IMR-90 (cell line): ENCODE measurements around the gene NDRG2. TPM values are rescaled to one million over a fixed set of nuclear protein-coding genes. Genes with fewer than 3 reads are reported as not detected.

ENCODE experiments used
- ATAC-seq: fragments of 200-7000 bp; cut with Tn5 transposase; 2 replicates; pipeline ENCODE4 v1.9.1; 2020; ENCODE audit warnings: low read depth, mild to moderate bottlenecking, moderate library complexity
- BruUV-seq: library from RNA; stranded (reverse); fragments of 400-500 nt; replicated peaks from 2 replicates; lab custom pipeline; 2021; lab: Mats Ljungman, UMichigan
- CTCF ChIA-PET: fragments of 300-600 bp; formaldehyde crosslinking; extraction: SDS; loops from one replicate; lab custom pipeline; 2021; ENCODE audit warnings: antibody characterized with exemption; lab: Yijun Ruan, JAX
- POLR2A ChIA-PET: fragments of 300-600 bp; sonication (Branson Sonifier 250); formaldehyde crosslinking; loops from one replicate; lab custom pipeline; 2022; ENCODE audit warnings: antibody characterized with exemption; ENCODE audit not compliant: unreplicated experiment; lab: Charles Lee
- DNase-seq: peaks from one replicate; pipeline ENCODE4 v3.0.0; 2013
- H2AFZ ChIP-seq: replicated peaks from 2 replicates; pipeline ENCODE3; 2013; ENCODE audit warnings: low read length, mild to moderate bottlenecking; ENCODE audit not compliant: poor library complexity
- H2AK5ac ChIP-seq: 2 replicates; pipeline ENCODE4 v1.6.1; 2013; ENCODE audit warnings: low read depth, low read length, inconsistent platforms
- H2AK9ac ChIP-seq: replicated peaks from 2 replicates; pipeline ENCODE3; 2013; ENCODE audit warnings: mild to moderate bottlenecking, low read depth, low read length, moderate library complexity; ENCODE audit not compliant: poor library complexity
- H2BK120ac ChIP-seq: 2 replicates; pipeline ENCODE4 v1.6.1; 2013; ENCODE audit warnings: low read depth, low read length, inconsistent platforms
- H2BK15ac ChIP-seq: 3 replicates; pipeline ENCODE4 v1.6.1; 2013; ENCODE audit warnings: low read depth, low read length, inconsistent platforms
- H2BK20ac ChIP-seq: 2 replicates; pipeline ENCODE4 v1.6.1; 2013; ENCODE audit warnings: low read depth, mild to moderate bottlenecking, inconsistent platforms, low read length, moderate library complexity
- H2BK5ac ChIP-seq: 2 replicates; pipeline ENCODE4 v1.6.1; 2013; ENCODE audit warnings: mild to moderate bottlenecking, low read depth, low read length, inconsistent platforms; ENCODE audit not compliant: poor library complexity, severe bottlenecking
- H3K14ac ChIP-seq: replicated peaks from 2 replicates; pipeline ENCODE4 v1.6.1; 2013; ENCODE audit warnings: low read depth, low read length, inconsistent platforms
- H3K18ac ChIP-seq: 2 replicates; pipeline ENCODE4 v1.6.1; 2013; ENCODE audit warnings: low read depth, low read length, control low read depth
- H3K23ac ChIP-seq: 2 replicates; pipeline ENCODE4 v1.6.1; 2013; ENCODE audit warnings: low read depth, low read length, inconsistent platforms
- H3K27ac ChIP-seq: 2 replicates; pipeline ENCODE4 v1.5.1; 2013; ENCODE audit warnings: mild to moderate bottlenecking, control low read depth, low read length; ENCODE audit not compliant: insufficient read depth
- H3K27me3 ChIP-seq: 2 replicates; pipeline ENCODE4 v1.6.1; 2013; ENCODE audit warnings: low read length; ENCODE audit not compliant: control insufficient read depth, insufficient read depth
- H3K36me3 ChIP-seq: 2 replicates; pipeline ENCODE4 v1.6.1; 2013; ENCODE audit warnings: low read length, mixed read lengths; ENCODE audit not compliant: control insufficient read depth, insufficient read depth
- H3K4ac ChIP-seq: 2 replicates; pipeline ENCODE4 v1.6.1; 2013; ENCODE audit warnings: low read depth, low read length, inconsistent platforms
- H3K4me1 ChIP-seq: 2 replicates; pipeline ENCODE4 v1.6.1; 2013; ENCODE audit warnings: low read length, mixed read lengths; ENCODE audit not compliant: control insufficient read depth, insufficient read depth
- H3K4me2 ChIP-seq: 2 replicates; pipeline ENCODE4 v1.6.1; 2013; ENCODE audit warnings: low read depth, mild to moderate bottlenecking, control low read depth, low read length, moderate library complexity
- H3K4me3 ChIP-seq: 2 replicates; pipeline ENCODE4 v1.5.1; 2013; ENCODE audit warnings: low read depth, mild to moderate bottlenecking, control low read depth, low read length, moderate library complexity; ENCODE audit not compliant: insufficient read depth
- H3K56ac ChIP-seq: 2 replicates; pipeline ENCODE4 v1.6.1; 2013; ENCODE audit warnings: low read length, inconsistent platforms; ENCODE audit not compliant: insufficient read depth; ENCODE audit errors: extremely low read depth
- H3K79me1 ChIP-seq, 2 experiments: 2 replicates each; pipeline ENCODE4 v1.6.1; 2013; ENCODE audit warnings: low read length in 2 of 2, inconsistent platforms in 1 of 2, low read depth in 1 of 2
- H3K9ac ChIP-seq: 2 replicates; pipeline ENCODE4 v1.6.1; 2013; ENCODE audit warnings: low read depth, low read length, control low read depth
- H3K9me1 ChIP-seq: 2 replicates; pipeline ENCODE4 v1.6.1; 2013; ENCODE audit warnings: low read length, inconsistent platforms; ENCODE audit not compliant: insufficient read depth
- H3K9me3 ChIP-seq: 2 replicates; pipeline ENCODE4 v1.6.1; 2013; ENCODE audit warnings: low read length; ENCODE audit not compliant: control insufficient read depth, insufficient read depth
- H4K20me1 ChIP-seq: 2 replicates; pipeline ENCODE4 v1.6.1; 2013; ENCODE audit warnings: low read length, inconsistent platforms; ENCODE audit not compliant: insufficient read depth
- H4K5ac ChIP-seq: 2 replicates; pipeline ENCODE4 v1.6.1; 2013; ENCODE audit warnings: mild to moderate bottlenecking, low read depth, low read length, control low read depth
- H4K8ac ChIP-seq, 2 experiments: 2 replicates each; pipeline ENCODE4 v1.6.1; 2013; ENCODE audit warnings: low read depth in 2 of 2, low read length in 2 of 2, control low read depth in 1 of 2, inconsistent platforms in 1 of 2
- H4K91ac ChIP-seq: 2 replicates; pipeline ENCODE4 v1.6.1; 2013; ENCODE audit warnings: low read depth, low read length, inconsistent platforms; ENCODE audit not compliant: insufficient read depth
- BHLHE40 ChIP-seq: fragments of 150-350 bp; IDR thresholded peaks from 2 replicates; pipeline ENCODE4 v1.6.1; 2016; ENCODE audit warnings: mild to moderate bottlenecking, low read depth, low read length
- CEBPB ChIP-seq: IDR thresholded peaks from 2 replicates; pipeline ENCODE4 v1.6.1; 2012; ENCODE audit warnings: low read depth, low read length, improper control_type of control experiment
- CHD1 ChIP-seq: IDR thresholded peaks from 2 replicates; pipeline ENCODE4 v1.6.1; 2012; ENCODE audit warnings: low read depth, low read length, improper control_type of control experiment
- FOS ChIP-seq: fragments of 150-350 bp; IDR thresholded peaks from 2 replicates; pipeline ENCODE4 v1.6.1; 2016; ENCODE audit warnings: low read depth, low read length
- MAFK ChIP-seq: IDR thresholded peaks from 2 replicates; pipeline ENCODE4 v1.6.1; 2012; ENCODE audit warnings: low read depth, low read length, improper control_type of control experiment
- NFE2L2 ChIP-seq: fragments of 150-350 bp; IDR thresholded peaks from 2 replicates; pipeline ENCODE4 v1.6.1; 2016; ENCODE audit warnings: low read depth, mild to moderate bottlenecking, low read length
- POLR2A ChIP-seq: IDR thresholded peaks from 2 replicates; pipeline ENCODE4 v1.6.1; 2012; ENCODE audit warnings: mild to moderate bottlenecking, low read depth, low read length
- RFX5 ChIP-seq: IDR thresholded peaks from 2 replicates; pipeline ENCODE4 v1.8.0; 2012; ENCODE audit warnings: low read depth, mild to moderate bottlenecking, low read length, moderate library complexity
- SMC3 ChIP-seq: fragments of 150-350 bp; IDR thresholded peaks from 2 replicates; pipeline ENCODE4 v1.6.1; 2016; ENCODE audit warnings: low read depth, mild to moderate bottlenecking, antibody characterized with exemption, low read length, moderate library complexity
- WGBS, 2 experiments: methylation state at CpG; one replicate each; pipeline versions ENCODE4 v1.1.5 to v1.1.7; 2013; ENCODE audit warnings: missing lambda C conversion rate in 2 of 2; ENCODE audit not compliant: insufficient read length in 1 of 2; ENCODE audit errors: extremely low coverage in 2 of 2; 5-methylcytosine and 5-hydroxymethylcytosine counted together
- dilution Hi-C: fragments of 300-500 bp; cut with HindIII; formaldehyde crosslinking; loops from one replicate; pipeline ENCODE4 v1.14.3; 2018; ENCODE audit warnings: low sequenced_read_pairs; ENCODE audit not compliant: unreplicated experiment
- in situ Hi-C: fragments of 300-500 bp; cut with MboI; formaldehyde crosslinking; loops from 3 replicates; pipeline ENCODE4 v1.14.3; 2019; ENCODE audit warnings: low sequenced_read_pairs, inconsistent platforms, mixed read lengths
- intact Hi-C: fragments of 100-400 bp; cut with micrococcal nuclease; formaldehyde crosslinking; loops from 2 replicates; pipeline ENCODE4 v1.10.0; 2022
- polyA plus RNA-seq, 3 experiments: library from polyadenylated mRNA; depleted of rRNA; stranded (reverse); fragments of >200 nt; gene quantifications; 2 replicates each; pipeline ENCODE4 v1.2.3, GENCODE V29; 2012; ENCODE audit warnings: low replicate concordance in 1 of 3
- total RNA-seq: library from RNA; depleted of rRNA; stranded (reverse); fragments of >200 nt; gene quantifications from 2 replicates; pipeline ENCODE4 v1.2.3, GENCODE V29; 2012

Gene NDRG2
- total and polyA plus RNA-seq, 2 of the 4 experiments (the other 2 are of a cell fraction): 0.36 to 1.5 TPM

GRCh38 chr14:21043387-21043973 lies 18.6 kb upstream of the NDRG2 start:
- Histone ChIP-seq H3K56ac (no peak overlapping the region), H3K27ac (no peak overlapping the region), H3K27me3 (peaks cover 25% of the 10 kb centered on the region), H2BK15ac (no peak overlapping the region), H2AK9ac (no peak overlapping the region), H3K14ac (no peak overlapping the region), H4K91ac (no peak overlapping the region), H3K9ac (no peak overlapping the region), H4K5ac (no peak overlapping the region), H3K18ac (no peak overlapping the region), H3K9me3 (no peaks in the 10 kb centered on the region), H3K36me3 (no peaks in the 10 kb centered on the region), H2BK20ac (no peak overlapping the region), H3K4ac (no peak overlapping the region), H3K4me2 (no peak overlapping the region), H3K23ac (no peak overlapping the region), H4K20me1 (no peaks in the 10 kb centered on the region), H2AFZ (no peak overlapping the region), H3K79me1 (no peaks in the 10 kb centered on the region), H2BK120ac (no peak overlapping the region), H4K8ac (no peak overlapping the region), H2AK5ac (no peak overlapping the region), H3K4me3 (no peak overlapping the region), H3K9me1 (no peaks in the 10 kb centered on the region), H2BK5ac (no peak overlapping the region), H3K4me1 (peaks cover 2% of the 10 kb centered on the region; the same call in 1 of the 2 replicates)
- no TSS peak for BruUV-seq
- CTCF ChIA-PET: interaction anchor here (1.2 kb wide), 1 partner anchor 29 kb away, joined by 6 read pairs; no protein-coding TSS in a partner anchor
- dilution Hi-C loops (no loop called here), in situ Hi-C loops (no loop called here), intact Hi-C loops (no loop called here)
- DNase-seq (no peak), ATAC-seq (no peak)
- POLR2A ChIA-PET: no interaction called here
- no CpG with 5 or more reads among the region's 2 CpGs for WGBS, 2 experiments
- TF ChIP-seq RFX5 (no peak), BHLHE40 (no peak), SMC3 (no peak), CHD1 (no peak), FOS (no peak), MAFK (no peak), POLR2A (no peak), NFE2L2 (no peak), CEBPB (no peak)
